ENCODE results near the gene UGDH.

GRCh38 chr4:39563346-39563847 is 36.2 kb upstream of the UGDH start:
- TF ChIP-seq CTCF (IDR thresholded peaks at IDR 0.05) (no peak), BHLHE40 (IDR thresholded peaks at IDR 0.05; ENCODE audit: low read depth, low read length) (no peak), REST (IDR thresholded peaks at IDR 0.05) (no peak), MYC (IDR thresholded peaks at IDR 0.05; ENCODE audit: borderline replicate concordance, low read length) (no peak), USF2 (IDR thresholded peaks at IDR 0.05) (no peak), POLR2A (IDR thresholded peaks at IDR 0.05; ENCODE audit: low read length) (no peak), MAX (IDR thresholded peaks at IDR 0.05) (no peak), NPAS2 (CRISPR knock-in tag; IDR thresholded peaks at IDR 0.05; ENCODE audit: borderline replicate concordance) (no peak), ELK1 (IDR thresholded peaks at IDR 0.05; ENCODE audit: low read depth, low read length) (no peak)
